H1 (cell line): ENCODE data around the gene OLA1.

ENCODE experiments used
- MAFK ChIP-seq: IDR thresholded peaks from 2 replicates; pipeline ENCODE4 v1.6.1; 2012; ENCODE audit warnings: low read depth, mild to moderate bottlenecking, improper control_type of control experiment, low read length
- MAX ChIP-seq: IDR thresholded peaks from 2 replicates; pipeline ENCODE4 v1.6.1; 2012; ENCODE audit warnings: inconsistent platforms
- RXRA ChIP-seq: IDR thresholded peaks from 2 replicates; pipeline ENCODE4 v1.6.1; 2011; ENCODE audit warnings: low read depth, mild to moderate bottlenecking, low read length, moderate library complexity; ENCODE audit not compliant: insufficient read depth
- TAF1 ChIP-seq: IDR thresholded peaks from 2 replicates; pipeline ENCODE4 v1.6.1; 2011; ENCODE audit warnings: mild to moderate bottlenecking, low read depth, low read length
- TF ChIP-seq, protein P1 (sequence below), 3 experiments: IDR thresholded peaks; 1 replicate in 2 of 3; 2 replicates in 1 of 3; pipeline versions ENCODE4 v1.5.1 to v1.6.1; 2011; ENCODE audit warnings: low read length in 3 of 3, mild to moderate bottlenecking in 3 of 3, inconsistent platforms in 2 of 3, low read depth in 1 of 3, moderate library complexity in 1 of 3; ENCODE audit not compliant: insufficient read depth in 1 of 3; ENCODE audit errors: control extremely low read depth in 1 of 3

DNA sequence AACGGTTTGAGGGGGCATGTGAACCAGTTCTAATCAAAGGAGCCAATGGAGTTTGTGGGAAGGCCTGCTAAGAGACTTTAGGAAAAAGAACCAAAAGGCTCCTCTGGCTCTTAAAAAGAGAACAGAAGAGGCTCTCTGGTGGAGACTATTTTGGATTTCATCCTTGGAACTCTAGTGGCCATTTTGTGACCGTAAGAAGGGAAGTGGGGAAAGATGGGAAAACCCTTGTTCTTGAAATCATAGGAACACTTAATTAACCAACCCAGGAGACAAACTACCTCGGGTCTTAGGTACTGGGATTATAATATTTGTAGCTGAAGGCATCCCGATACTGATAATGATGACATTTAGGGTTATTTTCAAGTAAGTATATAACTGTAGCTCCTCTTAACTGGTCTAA is 157.9 kb downstream of the OLA1 start:
- TF ChIP-seq, protein P1, sequence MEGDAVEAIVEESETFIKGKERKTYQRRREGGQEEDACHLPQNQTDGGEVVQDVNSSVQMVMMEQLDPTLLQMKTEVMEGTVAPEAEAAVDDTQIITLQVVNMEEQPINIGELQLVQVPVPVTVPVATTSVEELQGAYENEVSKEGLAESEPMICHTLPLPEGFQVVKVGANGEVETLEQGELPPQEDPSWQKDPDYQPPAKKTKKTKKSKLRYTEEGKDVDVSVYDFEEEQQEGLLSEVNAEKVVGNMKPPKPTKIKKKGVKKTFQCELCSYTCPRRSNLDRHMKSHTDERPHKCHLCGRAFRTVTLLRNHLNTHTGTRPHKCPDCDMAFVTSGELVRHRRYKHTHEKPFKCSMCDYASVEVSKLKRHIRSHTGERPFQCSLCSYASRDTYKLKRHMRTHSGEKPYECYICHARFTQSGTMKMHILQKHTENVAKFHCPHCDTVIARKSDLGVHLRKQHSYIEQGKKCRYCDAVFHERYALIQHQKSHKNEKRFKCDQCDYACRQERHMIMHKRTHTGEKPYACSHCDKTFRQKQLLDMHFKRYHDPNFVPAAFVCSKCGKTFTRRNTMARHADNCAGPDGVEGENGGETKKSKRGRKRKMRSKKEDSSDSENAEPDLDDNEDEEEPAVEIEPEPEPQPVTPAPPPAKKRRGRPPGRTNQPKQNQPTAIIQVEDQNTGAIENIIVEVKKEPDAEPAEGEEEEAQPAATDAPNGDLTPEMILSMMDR (IDR thresholded peaks at IDR 0.05; ENCODE audit: control extremely low read depth in 1 of 3, insufficient read depth in 1 of 3, low read depth in 1 of 3, low read length in 3 of 3), result no peak
- TF ChIP-seq TAF1 (no peak), MAX (no peak), MAFK (no peak), RXRA (no peak)
